ENCODE measurements around the gene AS3MT. TPM values are rescaled to one million over a fixed set of nuclear protein-coding genes. Genes with fewer than 3 reads are reported as not detected.

AS3MT gene
- total and polyA plus RNA-seq, 12 donors: 177 to 910 (median 303) TPM

- peak overlapping the region; percentile 42 to 90 (median 77) for H3K27ac ChIP-seq
- peaks cover 24 to 43% of the 10 kb centered on the region in 2 donors for H3K4me1 ChIP-seq (replicated peaks in 1 of 2)
- H3K9me3 ChIP-seq (replicated peaks in 1 of 3): no peaks in the 10 kb centered on the region
- intact Hi-C loops (cut with DNase I): no loop called here
- no peaks in the 10 kb centered on the region for H3K36me3 ChIP-seq (replicated peaks in 1 of 2)
- TF ChIP-seq POLR2A (IDR thresholded peaks at IDR 0.05) (no peak), CTCF (IDR thresholded peaks at IDR 0.05) (no peak)
- 69 to 84% (median 74%) methylated on average over 10 of the region's 10 CpGs for WGBS, 4 donors
- H3K27me3 ChIP-seq: no peaks in the 10 kb centered on the region
- DNase-seq: peak in 1 of 7 donors; percentile 18
- H3K4me3 ChIP-seq: peak overlapping the region in 2 of 4 donors; percentile 34 to 64
These were observed 951 bp downstream of the AS3MT start for GRCh38 chr10:102870221-102870620.

GRCh38 chr10:102872163-102872562 lies 2.9 kb downstream of the AS3MT start:
- no peaks in the 10 kb centered on the region for H3K9me3 ChIP-seq (replicated peaks in 1 of 3)
- peak overlapping the region; percentile 36 to 77 (median 51) for H3K27ac ChIP-seq
- no peak overlapping the region for H3K4me3 ChIP-seq
- no peaks in the 10 kb centered on the region for H3K36me3 ChIP-seq (replicated peaks in 1 of 2)
- H3K4me1 ChIP-seq (replicated peaks in 1 of 2): peaks cover 24 to 47% of the 10 kb centered on the region in 2 donors
- DNase-seq: peak in 1 of 7 donors; percentile 9
- 69 to 83% (median 78%) methylated on average over 4 of the region's 4 CpGs for WGBS, 4 donors
- intact Hi-C loops (cut with DNase I): no loop called here
- no peak for TF ChIP-seq CTCF (IDR thresholded peaks at IDR 0.05)
- TF ChIP-seq POLR2A (IDR thresholded peaks at IDR 0.05): no peak
- H3K27me3 ChIP-seq: no peaks in the 10 kb centered on the region

- peak overlapping the region; percentile 6 to 74 (median 47) for H3K27ac ChIP-seq
- H3K9me3 ChIP-seq (replicated peaks in 1 of 3): no peaks in the 10 kb centered on the region
- H3K36me3 ChIP-seq (replicated peaks in 1 of 2): peaks cover 0 to 20% of the 10 kb centered on the region in 2 donors
- TF ChIP-seq CTCF (IDR thresholded peaks at IDR 0.05): no peak
- TF ChIP-seq POLR2A (IDR thresholded peaks at IDR 0.05): no peak
- DNase-seq: peak in 2 of 7 donors; percentile 17 to 46
- H3K4me1 ChIP-seq (replicated peaks in 1 of 2): peaks cover 14 to 38% of the 10 kb centered on the region in 2 donors
- no peak overlapping the region for H3K4me3 ChIP-seq
- intact Hi-C loops (cut with DNase I): no loop called here
- 42 to 51% (median 48%) methylated on average over 2 of the region's 2 CpGs for WGBS, 4 donors
- no peaks in the 10 kb centered on the region for H3K27me3 ChIP-seq
These were observed 7.5 kb downstream of the AS3MT start for GRCh38 chr10:102876747-102877153.

GRCh38 chr10:102878629-102879028 lies 9.4 kb downstream of the AS3MT start:
- DNase-seq: peak in 1 of 7 donors; percentile 1
- intact Hi-C loops (cut with DNase I): no loop called here
- 41 to 57% (median 51%) methylated on average over 4 of the region's 4 CpGs for WGBS, 4 donors
- Histone ChIP-seq H3K4me3 (no peak overlapping the region), H3K27ac (peak overlapping the region in 1 of 5 donors; percentile 28), H3K4me1 (replicated peaks in 1 of 2) (peaks cover 10 to 27% of the 10 kb centered on the region in 2 donors), H3K9me3 (replicated peaks in 1 of 3) (no peaks in the 10 kb centered on the region), H3K36me3 (replicated peaks in 1 of 2) (peaks cover 0 to 20% of the 10 kb centered on the region in 2 donors), H3K27me3 (no peaks in the 10 kb centered on the region)
- no peak for TF ChIP-seq POLR2A (IDR thresholded peaks at IDR 0.05)
- no peak for TF ChIP-seq CTCF (IDR thresholded peaks at IDR 0.05)

Data from adrenal gland (tissue), 12 donors.